Neural crest cell (in vitro differentiated cells): ENCODE data around the gene TRAP1. TPM values are rescaled to one million over a fixed set of nuclear protein-coding genes. Genes with fewer than 3 reads are reported as not detected.
"Not testable (repeated sequence)": the region's sequence is repeated elsewhere in the genome, so short reads cannot be mapped to it uniquely, and the experiment has no call there.

ENCODE experiments used
- DNase-seq: peaks from one replicate; pipeline ENCODE4 v3.0.0; 2021; ENCODE audit warnings: low read depth, mixed read lengths, low spot score
- H3K27ac Mint-ChIP-seq: one replicate; pipeline ENCODE4 v1.8.0; 2021; ENCODE audit warnings: mild to moderate bottlenecking, mixed read lengths; ENCODE audit not compliant: unreplicated experiment
- H3K27me3 Mint-ChIP-seq: 2 replicates; pipeline ENCODE4 v1.8.0; 2021; ENCODE audit warnings: low read depth, mild to moderate bottlenecking, mixed read lengths
- H3K36me3 Mint-ChIP-seq: 2 replicates; pipeline ENCODE4 v1.8.0; 2021; ENCODE audit warnings: low read depth, mild to moderate bottlenecking, mixed read lengths
- H3K4me1 Mint-ChIP-seq: 2 replicates; pipeline ENCODE4 v1.8.0; 2021; ENCODE audit warnings: mixed read lengths
- H3K4me3 Mint-ChIP-seq: one replicate; pipeline ENCODE4 v1.8.0; 2021; ENCODE audit warnings: mild to moderate bottlenecking, mixed read lengths
- H3K9me3 Mint-ChIP-seq: 2 replicates; pipeline ENCODE4 v1.8.0; 2021; ENCODE audit warnings: mixed read lengths
- CTCF ChIP-seq: fragments of 200-600 bp; sonication (generic); conservative IDR thresholded peaks from 2 replicates; pipeline ENCODE4 v1.5.0; 2021; ENCODE audit warnings: antibody characterized with exemption, mild to moderate bottlenecking
- total RNA-seq: library from RNA; stranded (reverse); gene quantifications from 2 replicates; pipeline ENCODE4 v1.2.1, GENCODE V29; 2021

The TRAP1 gene
- total RNA-seq, 1 donor from 2014 or later, result 152 TPM

- H3K27me3 Mint-ChIP-seq, result no peaks in the 10 kb centered on the region
- no peaks in the 10 kb centered on the region for H3K9me3 Mint-ChIP-seq
- no peak for TF ChIP-seq CTCF
- H3K27ac Mint-ChIP-seq, result no peak overlapping the region
- no peaks in the 10 kb centered on the region for H3K36me3 Mint-ChIP-seq
- peak overlapping the region; percentile 79 for H3K4me3 Mint-ChIP-seq
- no peak for DNase-seq
- peaks cover 13% of the 10 kb centered on the region for H3K4me1 Mint-ChIP-seq
Observed at GRCh38 chr16:3720418-3720817, 3.1 kb upstream of the TRAP1 start.

DNA sequence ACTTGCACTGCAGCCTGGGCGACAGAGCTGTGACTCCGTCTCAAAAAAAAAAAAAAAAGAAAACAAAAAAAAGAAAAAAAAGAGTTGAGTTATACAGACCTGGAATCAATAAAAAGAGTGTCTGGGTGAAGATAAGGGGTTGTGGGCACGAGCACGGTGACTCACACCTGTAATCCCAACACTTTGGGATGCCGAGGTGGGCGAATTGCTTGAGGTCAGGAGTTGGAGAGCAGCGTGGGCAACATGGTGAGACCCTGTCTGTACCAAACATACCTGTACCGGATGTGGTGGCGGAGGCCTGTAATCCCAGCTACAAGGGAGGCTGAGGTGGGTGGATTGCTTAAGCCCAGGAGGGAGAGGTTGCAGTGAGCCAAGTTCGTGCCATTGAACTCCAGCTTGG, 1.3 kb upstream of the TRAP1 start:
- Mint-ChIP-seq H3K27ac (peak overlapping the region; percentile 95), H3K36me3 (peaks cover 2% of the 10 kb centered on the region), H3K9me3 (no peaks in the 10 kb centered on the region), H3K4me3 (peak overlapping the region; percentile 89), H3K4me1 (peaks cover 25% of the 10 kb centered on the region), H3K27me3 (no peaks in the 10 kb centered on the region)
- DNase-seq, result no peak
- no peak for TF ChIP-seq CTCF

GRCh38 chr16:3718019-3718391, 681 bp upstream of the TRAP1 start:
- no peaks in the 10 kb centered on the region for H3K27me3 Mint-ChIP-seq
- H3K9me3 Mint-ChIP-seq, result no peaks in the 10 kb centered on the region
- peak overlapping the region; percentile 78 for H3K27ac Mint-ChIP-seq
- TF ChIP-seq CTCF, result no peak
- H3K4me3 Mint-ChIP-seq, result peak overlapping the region; percentile 89
- peaks cover 31% of the 10 kb centered on the region for H3K4me1 Mint-ChIP-seq
- peaks cover 2% of the 10 kb centered on the region for H3K36me3 Mint-ChIP-seq
- no peak for DNase-seq

GRCh38 chr16:3716831-3717234, 491 bp downstream of the TRAP1 start:
- peaks cover 2% of the 10 kb centered on the region for H3K36me3 Mint-ChIP-seq
- H3K4me1 Mint-ChIP-seq, result peaks cover 38% of the 10 kb centered on the region
- H3K27ac Mint-ChIP-seq, result peak overlapping the region; percentile 83
- H3K4me3 Mint-ChIP-seq, result peak overlapping the region; percentile 95
- no peaks in the 10 kb centered on the region for H3K9me3 Mint-ChIP-seq
- no peak for TF ChIP-seq CTCF
- no peaks in the 10 kb centered on the region for H3K27me3 Mint-ChIP-seq
- DNase-seq, result no peak

DNA sequence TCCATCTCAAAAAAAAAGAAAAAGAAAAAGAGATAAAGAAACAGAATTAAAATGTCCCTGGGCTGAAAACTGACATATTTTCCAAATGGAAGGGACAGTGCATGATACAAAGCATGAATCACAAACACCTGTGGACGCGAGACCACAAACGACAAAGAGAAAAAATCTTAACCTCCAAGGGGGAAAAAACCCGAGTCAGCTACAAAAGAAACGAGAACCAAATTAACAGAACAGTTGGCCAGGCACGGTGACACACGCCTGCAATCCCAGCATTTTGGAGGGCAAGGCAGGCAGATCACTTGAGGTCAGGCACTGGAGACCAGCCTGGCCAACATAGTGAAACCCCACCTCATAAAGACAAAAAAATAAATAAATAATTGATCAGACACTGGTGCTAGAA, 1.9 kb downstream of the TRAP1 start:
- peaks cover 2% of the 10 kb centered on the region for H3K36me3 Mint-ChIP-seq
- TF ChIP-seq CTCF, result no peak
- H3K4me1 Mint-ChIP-seq, result peaks cover 40% of the 10 kb centered on the region
- no peak for DNase-seq
- H3K9me3 Mint-ChIP-seq, result no peaks in the 10 kb centered on the region
- H3K27ac Mint-ChIP-seq, result no peak overlapping the region
- no peaks in the 10 kb centered on the region for H3K27me3 Mint-ChIP-seq
- peak overlapping the region; percentile 95 for H3K4me3 Mint-ChIP-seq

GRCh38 chr16:3714378-3714777, 2.9 kb downstream of the TRAP1 start:
- DNase-seq, H3K27me3 Mint-ChIP-seq, H3K9me3 Mint-ChIP-seq, H3K27ac Mint-ChIP-seq, H3K36me3 Mint-ChIP-seq: not testable (repeated sequence)
- H3K4me3 Mint-ChIP-seq, result peak overlapping the region; percentile 75
- peaks cover 40% of the 10 kb centered on the region for H3K4me1 Mint-ChIP-seq
